Glutamatergic neuron (in vitro differentiated cells): ENCODE results near the gene CD34. TPM values are rescaled to one million over a fixed set of nuclear protein-coding genes. Genes with fewer than 3 reads are reported as not detected.

Experiments used
- DNase-seq: peaks from one replicate; pipeline ENCODE4 v3.0.0; 2022
- H3K27ac Mint-ChIP-seq: one replicate; pipeline ENCODE4 v1.8.0; 2020; ENCODE audit warnings: mild to moderate bottlenecking, mixed read lengths, inconsistent platforms; ENCODE audit not compliant: unreplicated experiment
- H3K27me3 Mint-ChIP-seq: one replicate; pipeline ENCODE4 v1.8.0; 2020; ENCODE audit warnings: mild to moderate bottlenecking, moderate library complexity, mixed read lengths, inconsistent platforms; ENCODE audit not compliant: unreplicated experiment
- H3K36me3 Mint-ChIP-seq: one replicate; pipeline ENCODE4 v1.8.0; 2020; ENCODE audit warnings: mild to moderate bottlenecking, mixed read lengths, inconsistent platforms; ENCODE audit not compliant: unreplicated experiment
- H3K4me1 Mint-ChIP-seq: one replicate; pipeline ENCODE4 v1.8.0; 2020; ENCODE audit warnings: mild to moderate bottlenecking, low read depth, mixed read lengths, inconsistent platforms; ENCODE audit not compliant: unreplicated experiment
- H3K4me3 Mint-ChIP-seq: one replicate; pipeline ENCODE4 v1.8.0; 2020; ENCODE audit warnings: mild to moderate bottlenecking, mixed read lengths, inconsistent platforms; ENCODE audit not compliant: unreplicated experiment
- H3K9me3 Mint-ChIP-seq: one replicate; pipeline ENCODE4 v1.8.0; 2020; ENCODE audit warnings: mild to moderate bottlenecking, moderate library complexity, mixed read lengths, inconsistent platforms; ENCODE audit not compliant: unreplicated experiment
- CTCF ChIP-seq: fragments of 200-600 bp; sonication (generic); IDR thresholded peaks from one replicate; pipeline ENCODE4 v1.5.0; 2021; ENCODE audit not compliant: partially characterized antibody, unreplicated experiment
- total RNA-seq: library from RNA; stranded (reverse); fragmentation: NEBNext Ultra II Directional; extraction: Animal tissue kit (Norgen Biotek cat#: 25700); gene quantifications from one replicate; pipeline ENCODE4 v1.2.1, GENCODE V29; 2021; ENCODE audit not compliant: unreplicated experiment

CD34 gene
- total RNA-seq, 1 donor from 2014 or later, result 0.20 TPM

DNA sequence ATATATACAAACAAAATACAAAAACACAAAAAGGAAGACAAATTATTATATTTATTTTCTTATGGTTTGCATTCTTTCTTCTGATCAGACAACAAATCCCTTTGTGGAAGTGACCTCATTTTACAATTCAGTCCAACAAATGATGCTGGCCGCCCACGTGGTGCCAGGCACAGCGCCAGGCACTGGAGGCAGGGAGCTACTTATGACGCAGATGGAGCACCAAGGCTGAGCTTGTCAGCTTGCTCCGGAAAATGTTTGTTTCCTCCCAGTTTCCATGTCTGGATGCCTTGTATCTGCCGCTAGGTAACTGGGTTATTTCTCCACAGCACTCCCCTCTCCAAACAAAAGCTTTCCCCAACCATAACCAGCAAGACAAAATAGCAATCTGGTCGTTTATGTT, 30.7 kb upstream of the CD34 start:
- H3K4me3 Mint-ChIP-seq, result no peak overlapping the region
- no peak for TF ChIP-seq CTCF
- H3K36me3 Mint-ChIP-seq, result no peaks in the 10 kb centered on the region
- H3K27ac Mint-ChIP-seq, result no peak overlapping the region
- H3K9me3 Mint-ChIP-seq, result no peaks in the 10 kb centered on the region
- no peaks in the 10 kb centered on the region for H3K27me3 Mint-ChIP-seq
- DNase-seq, result no peak
- H3K4me1 Mint-ChIP-seq, result no peaks in the 10 kb centered on the region

DNA sequence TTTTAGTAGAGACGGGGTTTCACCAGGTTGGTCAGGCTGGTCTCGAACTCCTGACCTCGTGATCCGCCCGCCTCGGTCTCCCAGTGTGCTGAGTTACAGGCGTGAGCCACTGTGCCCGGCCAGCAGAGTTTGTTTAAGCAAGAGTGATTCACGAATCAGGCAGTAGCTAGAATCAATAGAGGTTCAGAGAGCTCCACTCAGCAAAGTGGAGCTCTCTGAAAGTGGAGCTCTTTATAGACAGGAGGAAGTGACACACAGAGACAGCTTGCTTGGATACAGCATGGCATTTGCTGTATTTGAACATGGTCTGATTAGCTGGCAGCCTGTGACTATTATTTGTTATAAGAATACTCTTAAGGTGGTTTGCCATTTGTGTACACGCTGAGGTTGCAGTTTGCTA, 27.1 kb upstream of the CD34 start:
- Mint-ChIP-seq H3K27ac (no peak overlapping the region), H3K9me3 (no peaks in the 10 kb centered on the region), H3K4me1 (no peaks in the 10 kb centered on the region), H3K36me3 (no peaks in the 10 kb centered on the region), H3K4me3 (no peak overlapping the region), H3K27me3 (no peaks in the 10 kb centered on the region)
- TF ChIP-seq CTCF, result no peak
- no peak for DNase-seq

- Mint-ChIP-seq H3K27ac (no peak overlapping the region), H3K4me1 (no peaks in the 10 kb centered on the region), H3K9me3 (no peaks in the 10 kb centered on the region), H3K27me3 (no peaks in the 10 kb centered on the region), H3K4me3 (no peak overlapping the region), H3K36me3 (no peaks in the 10 kb centered on the region)
- no peak for DNase-seq
- no peak for TF ChIP-seq CTCF
Measured at GRCh38 chr1:207937204-207937603, 26.3 kb upstream of the CD34 start.

- H3K27ac Mint-ChIP-seq, result no peak overlapping the region
- no peaks in the 10 kb centered on the region for H3K9me3 Mint-ChIP-seq
- H3K4me3 Mint-ChIP-seq, result no peak overlapping the region
- H3K4me1 Mint-ChIP-seq, result no peaks in the 10 kb centered on the region
- TF ChIP-seq CTCF, result no peak
- peaks cover 13% of the 10 kb centered on the region for H3K36me3 Mint-ChIP-seq
- DNase-seq, result no peak
- no peaks in the 10 kb centered on the region for H3K27me3 Mint-ChIP-seq
Measured at GRCh38 chr1:207935166-207935583, 24.2 kb upstream of the CD34 start.

- no peak for TF ChIP-seq CTCF
- no peaks in the 10 kb centered on the region for H3K9me3 Mint-ChIP-seq
- no peak for DNase-seq
- H3K4me1 Mint-ChIP-seq, result no peaks in the 10 kb centered on the region
- no peaks in the 10 kb centered on the region for H3K27me3 Mint-ChIP-seq
- H3K27ac Mint-ChIP-seq, result no peak overlapping the region
- no peak overlapping the region for H3K4me3 Mint-ChIP-seq
- peaks cover 18% of the 10 kb centered on the region for H3K36me3 Mint-ChIP-seq
Measured at GRCh38 chr1:207933205-207933800, 22.4 kb upstream of the CD34 start.
